ENCODE measurements around the gene RPUSD4. TPM values are rescaled to one million over a fixed set of nuclear protein-coding genes. Genes with fewer than 3 reads are reported as not detected.

Gene RPUSD4
- total and polyA plus RNA-seq, 9 of the 15 experiments (the other 6 are each of a cell fraction or from before 2014, with no cell fraction given) = 27.4 to 56.2 (median 44.6) TPM

- no peaks in the 10 kb centered on the region for H4K20me1 ChIP-seq (replicated peaks; ENCODE audit: control insufficient read depth, insufficient read depth, low read length)
- FAIRE-seq = no peak
- TF ChIP-seq HMBOX1 (IDR thresholded peaks at IDR 0.05) (0 out of 2 replicates have a peak, but pooled peaks have one; percentile 45), EWSR1 (IDR thresholded peaks at IDR 0.05; ENCODE audit: borderline replicate concordance, low read depth, partially characterized antibody) (no peak), MTF1 (CRISPR knock-in tag; IDR thresholded peaks at IDR 0.05; ENCODE audit: borderline replicate concordance) (no peak), SIRT6 (IDR thresholded peaks at IDR 0.05; ENCODE audit: low read depth, low read length) (no peak), RFX7 (CRISPR knock-in tag; IDR thresholded peaks at IDR 0.05) (no peak), DIDO1 (tag; IDR thresholded peaks at IDR 0.05; ENCODE audit: low read depth) (no peak), ZNF174 (CRISPR knock-in tag; IDR thresholded peaks at IDR 0.05) (no peak), GATA2 (CRISPR knock-in tag; IDR thresholded peaks at IDR 0.05) (peak; percentile 25; the same call in 1 of the 2 replicates), GTF2E2 (tag; IDR thresholded peaks at IDR 0.05) (0 out of 2 replicates have a peak, but pooled peaks have one; percentile 43)
- in situ Hi-C loops (cut with MboI) = no loop called here
- H3K36me3 ChIP-seq (ENCODE audit: control insufficient read depth, insufficient read depth, low read length) = peaks cover 44% of the 10 kb centered on the region
- DNase-seq (ENCODE audit: extremely low read depth in 1 of 4, low spot score in 3 of 4) = peak in 1 of 4 experiments; percentile 25
- peak overlapping the region; percentile 69; the same call in 2 of the 3 replicates for H3K27ac ChIP-seq (ENCODE audit: extremely low read depth, low read depth, low read length)
- peaks cover 0 to 10% of the 10 kb centered on the region in 2 experiments; a peak in 1 of 5 replicates for H3K4me1 ChIP-seq (replicated peaks in 1 of 2; ENCODE audit: control insufficient read depth in 2 of 2, insufficient read depth in 2 of 2, low read length in 2 of 2)
- peak overlapping the region; percentile 90 for H2AFZ ChIP-seq (ENCODE audit: low read depth, low read length)
- intact Hi-C loops (cut with micrococcal nuclease) = loop anchor here (2.0 kb wide), 1 partner anchor 58 kb away; the partner anchor contains the start of genes FOXRED1 and SRPRA
- peak overlapping the region; percentile 80 to 98 for H3K9ac ChIP-seq (ENCODE audit: insufficient read depth in 1 of 2, low read depth in 2 of 2, low read length in 2 of 2)
- H3K9me1 ChIP-seq (ENCODE audit: control insufficient read depth, insufficient read depth, low read length) = no peaks in the 10 kb centered on the region
- H3K4me3 ChIP-seq = peak overlapping the region; percentile 73
- WGBS (ENCODE audit: insufficient coverage, low coverage, missing lambda C conversion rate) = 2% methylated on average over 20 of the region's 20 CpGs
- peaks cover 55% of the 10 kb centered on the region for H3K79me2 ChIP-seq (ENCODE audit: control insufficient read depth, insufficient read depth, low read length)
- ATAC-seq = peak; percentile 11
- POLR2A ChIA-PET = interaction anchor here (0.6 to 3.2 kb wide), 6 partner anchors 8 to 70 kb away, joined by 3 to 11 read pairs (median 4); no protein-coding TSS in a partner anchor
- no peaks in the 10 kb centered on the region for H3K27me3 ChIP-seq (ENCODE audit: control insufficient read depth in 2 of 2, insufficient read depth in 2 of 2, low read length in 2 of 2)
- H3K4me2 ChIP-seq (ENCODE audit: insufficient read depth, low read length) = peak overlapping the region; percentile 87
- CTCF ChIA-PET (ENCODE audit: low intra/inter-chr PET ratio) = no interaction called here
- H3K9me3 ChIP-seq (replicated peaks; ENCODE audit: control insufficient read depth, insufficient read depth, low read depth, low read length) = no peaks in the 10 kb centered on the region
- TSS peak; percentile 44 for BruUV-seq (replicated peaks)
Measured at GRCh38 chr11:126210871-126211235, 597 bp downstream of the RPUSD4 start.

Measured in K562 (cell line).